ENCODE data around the gene SNCA. TPM values are rescaled to one million over a fixed set of nuclear protein-coding genes. Genes with fewer than 3 reads are reported as not detected.

SNCA gene
- polyA plus RNA-seq, 3 donors, result 44.3 to 57.5 (median 55.4) TPM

GRCh38 chr4:89681219-89681618 is 155.7 kb downstream of the SNCA start:
- no peak for DNase-seq (ENCODE audit: extremely low read depth in 1 of 11, low read depth in 9 of 11, low spot score in 4 of 11)

GRCh38 chr4:89674876-89675459 is 162.0 kb downstream of the SNCA start:
- DNase-seq (ENCODE audit: extremely low read depth in 1 of 11, low read depth in 9 of 11, low spot score in 4 of 11), result no peak

Other genes starting within 250 kb of the SNCA start
- gene MMRN1, start 57.7 kb upstream of the SNCA start, polyA plus RNA-seq (ENCODE audit: insufficient read length in 3 of 3), result 1 to 10 TPM; 1.6 to 3.4 (median 2.8) TPM

Data from renal cortex interstitium (tissue), 11 donors.